Nephron (organoid): ENCODE results near the gene FBLN2.

Source experiments
- H3K27ac Mint-ChIP-seq, 3 experiments: 2 replicates each; pipeline ENCODE4 v1.8.0; 2020; ENCODE audit warnings: mixed read lengths in 3 of 3, mild to moderate bottlenecking in 2 of 3, moderate library complexity in 1 of 3
- H3K27me3 Mint-ChIP-seq: 2 replicates; pipeline ENCODE4 v1.8.0; 2021; ENCODE audit warnings: low read depth, mild to moderate bottlenecking, moderate library complexity, mixed read lengths
- H3K36me3 Mint-ChIP-seq: 2 replicates; pipeline ENCODE4 v1.8.0; 2020; ENCODE audit warnings: low read depth, mixed read lengths
- H3K4me1 Mint-ChIP-seq: 2 replicates; pipeline ENCODE4 v1.8.0; 2020; ENCODE audit warnings: mixed read lengths
- H3K4me3 Mint-ChIP-seq, 3 experiments: 2 replicates each; pipeline ENCODE4 v1.8.0; 2020; ENCODE audit warnings: mild to moderate bottlenecking in 3 of 3, mixed read lengths in 3 of 3, moderate library complexity in 2 of 3
- H3K9me3 Mint-ChIP-seq: 2 replicates; pipeline ENCODE4 v1.8.0; 2020; ENCODE audit warnings: mixed read lengths
- TF ChIP-seq, protein P1 (sequence below), 3 experiments: fragments of 200-600 bp; sonication (generic); IDR thresholded peaks; one replicate each; pipeline ENCODE4 v1.5.0; 2021; ENCODE audit warnings: antibody characterized with exemption in 3 of 3; ENCODE audit not compliant: unreplicated experiment in 3 of 3

The FBLN2 gene

DNA sequence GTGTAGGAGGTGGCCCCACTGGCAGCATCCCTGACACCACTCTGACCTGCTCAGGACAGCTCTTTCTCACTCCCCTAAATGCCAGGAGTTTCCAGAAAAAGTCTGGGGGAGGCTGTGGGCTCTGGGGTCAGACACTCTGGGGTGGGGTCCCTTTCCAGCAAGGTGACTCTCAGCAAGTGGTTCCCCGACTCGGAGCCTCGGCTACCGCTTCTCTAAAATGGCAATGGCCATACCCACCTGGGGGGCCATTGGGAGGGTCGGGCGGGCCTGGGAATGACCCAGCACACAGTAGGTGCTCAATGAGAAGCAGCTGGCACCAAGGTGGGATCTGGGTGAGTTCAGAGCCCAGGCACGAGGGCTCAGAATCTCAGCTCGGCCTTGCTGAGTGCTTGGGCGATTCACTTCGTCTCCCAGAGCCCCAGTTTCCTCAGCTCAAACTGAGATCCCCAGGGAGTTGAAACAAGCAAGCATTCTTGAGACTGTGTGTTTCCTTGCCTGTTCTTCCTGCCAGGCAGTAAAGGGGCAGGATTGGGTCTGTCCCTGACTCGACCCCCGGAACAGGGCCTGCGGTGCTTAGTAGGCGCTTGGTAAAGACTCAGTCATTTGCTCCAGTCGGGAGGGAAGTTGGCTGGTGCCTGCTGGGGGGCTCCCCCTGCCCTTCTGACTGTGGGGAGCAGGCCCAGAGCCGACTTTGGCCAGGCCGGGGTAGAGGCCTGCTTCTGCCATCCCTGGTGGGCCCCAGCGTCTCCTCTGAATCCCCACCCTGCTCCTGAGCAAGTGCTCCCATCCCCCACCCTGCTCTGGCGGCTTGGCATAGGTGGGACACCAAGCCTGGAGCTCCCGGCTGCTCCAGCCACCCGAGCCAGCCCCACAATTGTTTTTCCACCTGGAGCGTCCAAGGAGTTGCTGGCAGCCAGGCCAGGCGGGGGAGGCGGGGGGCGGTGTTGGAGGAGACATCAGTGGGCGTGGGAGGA lies 32.9 kb upstream of the FBLN2 start:
- peaks cover 19% of the 10 kb centered on the region for H3K4me1 Mint-ChIP-seq
- peak overlapping the region in 1 of 3 experiments; percentile 22 for H3K27ac Mint-ChIP-seq
- TF ChIP-seq, protein P1, sequence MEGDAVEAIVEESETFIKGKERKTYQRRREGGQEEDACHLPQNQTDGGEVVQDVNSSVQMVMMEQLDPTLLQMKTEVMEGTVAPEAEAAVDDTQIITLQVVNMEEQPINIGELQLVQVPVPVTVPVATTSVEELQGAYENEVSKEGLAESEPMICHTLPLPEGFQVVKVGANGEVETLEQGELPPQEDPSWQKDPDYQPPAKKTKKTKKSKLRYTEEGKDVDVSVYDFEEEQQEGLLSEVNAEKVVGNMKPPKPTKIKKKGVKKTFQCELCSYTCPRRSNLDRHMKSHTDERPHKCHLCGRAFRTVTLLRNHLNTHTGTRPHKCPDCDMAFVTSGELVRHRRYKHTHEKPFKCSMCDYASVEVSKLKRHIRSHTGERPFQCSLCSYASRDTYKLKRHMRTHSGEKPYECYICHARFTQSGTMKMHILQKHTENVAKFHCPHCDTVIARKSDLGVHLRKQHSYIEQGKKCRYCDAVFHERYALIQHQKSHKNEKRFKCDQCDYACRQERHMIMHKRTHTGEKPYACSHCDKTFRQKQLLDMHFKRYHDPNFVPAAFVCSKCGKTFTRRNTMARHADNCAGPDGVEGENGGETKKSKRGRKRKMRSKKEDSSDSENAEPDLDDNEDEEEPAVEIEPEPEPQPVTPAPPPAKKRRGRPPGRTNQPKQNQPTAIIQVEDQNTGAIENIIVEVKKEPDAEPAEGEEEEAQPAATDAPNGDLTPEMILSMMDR (IDR thresholded peaks at IDR 0.05; ENCODE audit: unreplicated experiment in 3 of 3), result no peak
- H3K4me3 Mint-ChIP-seq, result no peak overlapping the region
- H3K27me3 Mint-ChIP-seq, result peaks cover 23% of the 10 kb centered on the region
- no peaks in the 10 kb centered on the region for H3K36me3 Mint-ChIP-seq
- no peaks in the 10 kb centered on the region for H3K9me3 Mint-ChIP-seq

DNA sequence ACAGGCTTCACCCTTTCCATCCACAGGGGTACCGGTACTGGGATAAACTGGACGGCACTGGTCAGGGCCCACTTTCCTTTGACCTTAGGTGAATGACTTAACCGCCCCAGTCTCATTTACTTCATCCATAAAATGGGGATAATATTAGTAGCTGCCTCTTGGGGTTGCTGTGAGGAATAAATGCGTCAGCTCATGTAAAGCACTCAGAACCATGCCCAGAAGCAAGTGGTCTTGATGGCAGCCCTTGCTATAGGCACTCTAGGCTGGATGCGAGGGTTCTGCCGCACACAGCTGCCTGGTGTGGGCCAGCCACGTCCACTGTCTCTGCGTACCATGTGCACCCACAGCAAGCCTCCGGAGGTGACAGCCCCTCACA lies 32.2 kb upstream of the FBLN2 start:
- TF ChIP-seq, protein P1 (IDR thresholded peaks at IDR 0.05; ENCODE audit: unreplicated experiment in 3 of 3), result no peak
- H3K27me3 Mint-ChIP-seq, result peaks cover 18% of the 10 kb centered on the region
- peaks cover 18% of the 10 kb centered on the region for H3K4me1 Mint-ChIP-seq
- no peak overlapping the region for H3K4me3 Mint-ChIP-seq
- H3K27ac Mint-ChIP-seq, result no peak overlapping the region
- peaks cover 6% of the 10 kb centered on the region for H3K9me3 Mint-ChIP-seq
- H3K36me3 Mint-ChIP-seq, result no peaks in the 10 kb centered on the region

DNA sequence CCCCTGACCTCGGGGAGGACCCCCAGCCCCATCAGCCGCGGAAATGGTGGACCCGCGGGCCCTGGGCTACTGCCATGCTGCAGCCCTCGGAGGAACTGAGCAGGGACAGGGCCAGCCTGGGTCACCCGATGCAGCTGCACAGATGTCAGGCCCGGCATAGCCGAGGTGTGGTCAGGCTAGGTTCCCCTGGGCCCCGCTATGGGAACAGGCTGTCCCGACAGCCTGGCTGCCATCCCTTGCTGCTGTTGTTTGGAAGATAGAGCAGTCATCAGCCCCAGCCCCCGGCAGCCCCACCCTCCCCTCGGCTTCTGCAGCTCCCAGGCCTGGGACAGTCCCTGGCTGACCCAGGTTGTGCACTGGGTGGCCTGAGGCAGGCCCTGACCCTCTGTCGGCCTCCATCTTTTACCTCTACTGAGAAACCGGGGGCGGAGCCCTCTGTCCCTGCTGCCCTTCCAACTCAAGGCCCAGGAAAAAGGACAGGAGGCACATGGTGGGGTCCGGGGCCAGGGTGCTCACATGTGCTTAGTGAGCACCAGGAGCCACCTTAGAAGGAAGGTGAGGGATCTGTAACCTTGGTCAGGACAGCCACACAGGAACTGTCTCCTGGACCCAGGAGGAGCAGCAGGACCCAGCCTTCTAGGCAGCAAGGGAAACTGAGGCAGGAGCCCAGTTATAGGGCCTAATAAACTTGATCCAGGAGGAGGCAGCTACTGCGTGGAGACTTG lies 31.5 kb upstream of the FBLN2 start:
- H3K4me3 Mint-ChIP-seq, result no peak overlapping the region
- H3K27ac Mint-ChIP-seq, result no peak overlapping the region
- peaks cover 7% of the 10 kb centered on the region for H3K9me3 Mint-ChIP-seq
- TF ChIP-seq, protein P1 (IDR thresholded peaks at IDR 0.05; ENCODE audit: unreplicated experiment in 3 of 3), result no peak
- H3K36me3 Mint-ChIP-seq, result no peaks in the 10 kb centered on the region
- H3K4me1 Mint-ChIP-seq, result peaks cover 14% of the 10 kb centered on the region
- peaks cover 12% of the 10 kb centered on the region for H3K27me3 Mint-ChIP-seq

DNA sequence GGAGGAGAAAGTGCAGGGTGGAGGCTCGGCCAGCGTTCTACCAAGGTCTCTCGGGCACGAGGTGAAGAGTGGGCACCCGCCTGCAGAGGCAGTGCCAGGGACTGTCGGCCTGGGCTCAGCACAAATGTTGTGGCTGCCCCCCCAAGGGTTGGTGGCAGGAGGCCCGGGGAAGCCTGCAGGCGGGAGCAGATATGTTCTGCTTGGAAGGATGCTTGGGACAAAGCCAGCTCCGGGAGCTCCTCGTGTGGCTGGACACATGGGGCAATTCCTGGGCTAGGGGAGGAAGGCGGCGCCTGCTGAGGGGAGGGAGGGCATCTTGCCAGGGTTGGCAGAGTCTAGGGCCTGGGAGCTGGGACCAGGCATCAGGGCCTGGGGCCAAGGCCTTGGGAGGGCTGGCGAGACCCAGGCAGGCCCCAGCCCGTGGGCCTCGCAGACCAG lies 30.4 kb upstream of the FBLN2 start:
- TF ChIP-seq, protein P1 (IDR thresholded peaks at IDR 0.05; ENCODE audit: unreplicated experiment in 3 of 3), result no peak
- no peak overlapping the region for H3K4me3 Mint-ChIP-seq
- peaks cover 15% of the 10 kb centered on the region for H3K27me3 Mint-ChIP-seq
- H3K36me3 Mint-ChIP-seq, result no peaks in the 10 kb centered on the region
- peaks cover 12% of the 10 kb centered on the region for H3K9me3 Mint-ChIP-seq
- H3K27ac Mint-ChIP-seq, result peak overlapping the region in 2 of 3 experiments; percentile 23 to 36
- H3K4me1 Mint-ChIP-seq, result peaks cover 11% of the 10 kb centered on the region

DNA sequence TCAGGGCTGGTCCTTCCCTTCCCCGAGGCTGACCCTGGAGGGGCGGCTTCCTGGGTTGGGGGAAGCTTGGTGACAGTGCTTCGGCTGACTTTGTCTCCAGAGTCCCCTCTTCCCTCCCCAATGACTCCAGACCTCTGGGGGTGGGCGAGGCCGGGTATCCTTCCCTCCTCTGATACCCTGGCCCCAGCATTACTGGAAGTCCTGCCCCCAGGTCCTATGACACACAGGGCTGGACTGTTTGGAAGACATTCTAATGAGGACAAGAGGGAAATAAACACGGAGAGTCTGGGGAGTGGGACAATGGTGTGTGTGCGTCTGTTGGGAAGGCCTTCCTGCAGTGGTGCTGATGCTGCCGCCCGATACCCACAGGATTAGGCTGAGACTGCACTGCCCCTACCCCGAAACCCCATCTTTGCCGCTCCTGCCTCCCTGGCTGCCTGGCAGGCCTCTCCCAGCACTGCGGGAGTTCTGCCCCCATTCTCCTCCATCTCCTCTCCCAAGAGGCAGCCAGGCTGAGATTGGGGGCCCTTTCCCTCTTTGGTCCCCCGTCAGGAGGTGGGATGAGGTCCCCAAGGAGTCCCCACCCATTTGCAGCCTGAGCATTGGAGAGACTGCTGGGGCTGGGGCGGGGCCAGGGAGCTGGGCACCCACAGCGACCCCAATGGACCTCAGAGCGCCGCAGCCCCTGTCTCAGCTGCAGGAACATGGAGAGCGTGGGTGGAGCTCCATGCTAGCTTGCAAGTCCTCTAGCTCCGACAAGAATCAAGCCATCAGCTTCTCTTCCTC lies 29.7 kb upstream of the FBLN2 start:
- Mint-ChIP-seq H3K27me3 (peaks cover 13% of the 10 kb centered on the region), H3K36me3 (no peaks in the 10 kb centered on the region), H3K4me3 (no peak overlapping the region), H3K4me1 (peaks cover 7% of the 10 kb centered on the region), H3K9me3 (peaks cover 12% of the 10 kb centered on the region), H3K27ac (no peak overlapping the region)
- TF ChIP-seq, protein P1 (IDR thresholded peaks at IDR 0.05; ENCODE audit: unreplicated experiment in 3 of 3), result no peak
